GM18909 (cell line): ENCODE measurements around the gene PLCB1.

Source experiments
- ATAC-seq: cut with Tn5 transposase; IDR thresholded peaks from one replicate; pipeline ENCODE4 v1.9.1; 2021; ENCODE audit warnings: mild to moderate bottlenecking; ENCODE audit not compliant: unreplicated experiment, poor library complexity

Gene PLCB1

GRCh38 chr20:8389381-8390036 lies 257.4 kb downstream of the PLCB1 start:
- no peak for ATAC-seq

DNA sequence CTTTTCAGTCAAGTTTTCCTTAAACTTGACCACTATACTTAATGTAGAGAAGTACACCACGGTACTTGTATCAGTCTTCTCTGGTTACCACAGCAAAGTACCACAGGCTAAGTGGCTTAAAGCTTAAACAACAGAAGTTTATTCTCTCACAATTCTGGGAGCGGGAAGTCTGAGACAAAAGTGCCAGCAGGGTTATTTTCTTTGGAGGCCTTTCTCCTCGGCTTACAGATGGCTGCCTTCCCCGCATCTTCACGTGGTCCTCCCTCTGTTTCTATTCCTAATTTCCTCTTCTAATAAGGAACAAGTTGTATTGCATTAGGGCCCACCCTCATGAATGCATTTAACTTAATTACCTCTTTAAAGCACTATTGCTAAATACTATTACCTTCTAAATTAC lies 258.0 kb downstream of the PLCB1 start:
- no peak for ATAC-seq

GRCh38 chr20:8390500-8390899 lies 258.4 kb downstream of the PLCB1 start:
- ATAC-seq: no peak

DNA sequence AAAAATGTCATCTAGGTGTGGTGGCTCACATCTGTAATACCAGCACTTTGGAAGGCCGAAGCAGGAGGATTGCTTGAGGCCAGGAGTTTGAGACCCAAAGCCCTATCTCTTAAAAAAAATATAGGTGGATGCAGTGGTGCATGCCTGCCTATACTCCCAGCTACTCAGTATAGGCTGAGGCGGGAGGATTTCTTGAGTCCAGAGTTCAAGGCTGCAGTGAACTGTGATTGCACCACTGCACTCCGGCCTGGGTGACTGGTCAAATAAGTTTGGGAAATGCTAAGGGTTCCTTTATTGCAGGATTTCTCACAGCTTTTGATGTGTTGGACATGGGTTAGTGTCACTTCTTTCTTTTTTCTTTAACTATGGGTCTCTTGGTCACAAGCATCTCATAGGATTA lies 261.3 kb downstream of the PLCB1 start:
- ATAC-seq: no peak

DNA sequence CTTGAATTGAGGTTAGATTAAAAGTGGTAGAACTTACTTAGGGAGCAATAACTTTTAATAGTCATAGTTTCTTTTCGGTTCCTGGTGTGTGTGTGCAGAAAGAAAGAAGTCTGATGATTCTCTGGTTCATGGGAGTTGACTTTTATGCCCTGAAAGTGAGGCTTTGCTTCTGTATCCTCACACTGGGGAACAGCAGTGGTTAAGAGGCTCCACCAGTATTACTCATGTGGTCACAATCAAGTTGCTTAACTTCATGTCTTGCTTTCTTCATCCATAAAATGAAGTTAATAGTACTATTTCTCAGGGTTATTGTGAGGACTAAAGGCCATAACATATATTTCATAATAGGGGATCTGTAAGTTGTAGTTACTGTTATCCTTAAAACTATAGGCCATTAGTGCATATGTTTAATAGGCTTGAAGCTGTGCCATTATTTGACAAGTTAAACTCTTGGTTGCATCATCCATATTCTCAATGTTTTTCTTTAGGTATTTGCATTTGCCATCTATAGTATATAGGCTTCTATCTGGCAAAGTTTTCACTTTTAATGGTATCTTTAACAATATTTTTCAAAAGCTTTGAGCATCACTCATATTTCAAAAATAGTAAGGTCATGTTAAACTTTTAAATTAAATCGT lies 262.4 kb downstream of the PLCB1 start:
- ATAC-seq: peak; percentile 86

GRCh38 chr20:8395956-8396355 lies 263.9 kb downstream of the PLCB1 start:
- ATAC-seq: no peak

DNA sequence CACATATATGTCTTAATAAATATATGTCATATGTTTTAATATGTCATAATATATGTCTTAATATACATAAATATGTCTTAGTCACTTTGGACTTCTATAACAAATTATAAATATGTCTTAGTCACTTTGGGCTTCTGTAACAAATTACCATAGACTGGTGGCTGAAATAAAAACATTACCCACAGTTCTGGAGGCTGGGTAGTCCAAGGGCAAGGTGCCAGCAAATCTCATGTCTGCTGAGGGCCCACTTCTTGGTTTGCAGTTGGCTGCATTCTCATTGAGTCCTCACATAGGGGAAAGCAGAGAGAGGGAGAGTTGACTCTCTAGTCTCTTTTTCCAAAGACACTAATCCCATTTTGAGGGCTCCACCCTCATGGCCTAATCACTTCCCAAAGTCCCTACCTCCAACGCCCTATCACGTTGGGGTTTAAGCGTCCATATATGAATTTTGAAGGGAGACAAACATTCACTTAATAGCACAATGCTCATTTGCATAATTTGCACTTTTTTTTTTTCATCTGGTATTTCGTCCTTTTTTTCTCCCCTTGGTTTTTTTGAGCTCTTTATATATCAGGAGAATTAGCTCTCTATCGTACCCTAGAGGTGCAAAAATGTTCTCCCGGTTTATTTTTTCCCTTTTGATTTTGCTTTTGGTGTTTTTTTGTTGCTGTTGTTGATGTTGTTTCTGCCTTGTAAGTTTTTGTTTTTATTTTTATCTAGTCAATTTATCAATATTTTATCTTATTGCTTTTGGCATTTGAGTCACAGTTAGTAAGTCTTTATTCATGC lies 266.4 kb downstream of the PLCB1 start:
- ATAC-seq: no peak

DNA sequence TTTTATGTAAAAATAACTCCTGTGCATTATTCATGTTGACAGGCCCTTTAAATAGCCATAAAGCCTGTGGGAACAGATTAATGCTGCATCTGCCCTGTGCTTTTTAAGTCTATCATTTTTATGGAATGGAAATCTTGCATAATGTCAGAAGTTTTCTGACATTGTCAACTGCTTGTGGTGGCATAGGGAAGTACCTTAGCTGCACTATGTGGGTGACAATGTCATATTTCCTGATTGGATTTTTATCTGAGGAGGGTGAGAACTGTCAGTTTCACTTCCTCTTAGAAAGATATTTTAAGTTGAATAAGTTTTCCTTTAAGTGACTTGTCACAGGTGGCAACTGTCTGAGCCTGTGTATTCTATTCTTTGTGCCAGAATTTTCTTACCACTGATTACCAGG lies 267.9 kb downstream of the PLCB1 start:
- peak; percentile 99 for ATAC-seq

- ATAC-seq: no peak
Measured at GRCh38 chr20:8400486-8400885, 268.4 kb downstream of the PLCB1 start.

GRCh38 chr20:8401556-8401955 lies 269.5 kb downstream of the PLCB1 start:
- ATAC-seq: no peak

GRCh38 chr20:8402798-8403197 lies 270.7 kb downstream of the PLCB1 start:
- ATAC-seq: no peak

GRCh38 chr20:8404912-8405635 lies 273.0 kb downstream of the PLCB1 start:
- no peak for ATAC-seq

DNA sequence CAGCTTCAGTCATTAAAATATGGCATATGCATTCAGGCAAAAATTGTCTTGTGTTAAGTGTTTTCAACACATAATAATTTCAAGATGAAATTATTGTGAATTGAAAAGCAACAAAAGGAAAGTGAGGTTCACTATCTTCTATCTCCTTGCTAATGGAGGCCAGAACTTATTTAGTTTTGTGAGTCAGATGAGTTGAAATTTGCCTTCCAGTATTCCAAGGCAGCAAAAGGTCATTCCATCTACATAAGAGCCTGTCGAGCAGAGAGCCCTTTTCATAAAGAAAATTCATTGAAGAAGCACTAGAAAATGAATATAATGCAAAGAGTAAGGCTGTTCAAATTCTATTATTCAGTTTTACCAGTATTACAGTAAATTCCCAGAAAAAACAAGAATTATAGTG lies 274.3 kb downstream of the PLCB1 start:
- no peak for ATAC-seq

DNA sequence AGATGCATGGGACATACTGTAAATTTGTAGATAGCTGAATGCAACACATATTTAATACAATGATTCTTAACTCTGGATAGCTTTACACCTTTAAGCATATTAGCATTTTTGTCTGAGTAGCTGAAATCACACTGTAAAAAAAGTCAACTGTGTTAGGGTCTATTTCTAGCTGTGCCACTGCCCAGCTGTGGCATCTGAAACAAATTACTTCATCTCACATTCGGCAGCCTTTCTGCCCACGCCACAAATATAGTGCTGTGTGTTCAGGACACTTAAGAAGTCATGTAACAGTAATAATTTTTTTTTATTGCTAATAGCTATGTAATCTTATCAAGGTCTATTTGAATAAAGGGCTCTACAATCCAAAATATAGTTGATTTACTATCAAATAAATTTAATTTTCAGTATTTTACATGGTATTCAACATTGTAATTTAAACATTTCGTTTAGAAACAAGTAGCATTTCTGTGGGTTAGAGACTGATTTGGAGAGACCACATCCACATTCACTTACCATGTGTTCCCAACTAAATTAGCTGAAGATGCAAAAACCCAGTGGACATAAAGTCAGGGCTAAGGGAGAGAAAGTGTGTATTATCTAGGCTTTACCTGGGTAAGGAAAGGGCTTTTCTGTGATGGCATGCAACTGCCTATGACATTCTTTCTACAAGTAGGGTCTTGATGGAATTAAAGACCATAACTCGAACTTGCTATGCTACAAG lies 276.7 kb downstream of the PLCB1 start:
- ATAC-seq: no peak

- ATAC-seq: no peak
Measured at GRCh38 chr20:8413691-8414090, 281.6 kb downstream of the PLCB1 start.

DNA sequence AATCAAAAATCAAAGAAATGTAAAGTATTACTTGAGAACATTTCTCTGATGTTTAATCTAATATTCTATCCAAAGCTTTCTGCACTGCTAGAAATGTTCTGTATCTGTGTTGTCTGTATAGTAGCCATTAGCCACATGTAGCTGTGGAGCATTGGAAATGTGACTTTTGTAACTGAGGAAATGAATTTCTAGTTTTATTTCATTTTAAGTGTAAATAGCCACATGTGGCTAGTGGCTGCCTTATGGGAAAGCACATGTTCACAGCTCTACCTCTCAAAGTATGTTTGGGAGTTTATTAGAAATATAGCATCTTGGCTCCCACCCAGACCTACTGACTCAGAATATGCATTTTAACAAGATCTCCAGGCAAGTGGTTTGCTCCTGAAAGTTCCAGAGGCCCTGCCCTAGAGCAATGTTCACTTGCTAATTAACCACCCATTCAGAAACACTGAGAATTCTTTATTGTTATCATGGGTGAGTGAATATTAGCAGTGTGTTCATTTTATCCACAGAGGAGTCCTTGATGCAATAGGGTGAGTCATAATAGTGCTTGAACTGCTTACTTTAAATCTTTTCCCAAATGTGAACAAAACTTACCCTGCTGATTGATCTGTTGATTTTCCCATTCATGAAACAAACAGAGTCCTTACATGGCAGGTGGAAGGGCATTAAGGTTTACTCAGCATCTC lies 282.7 kb downstream of the PLCB1 start:
- no peak for ATAC-seq

GRCh38 chr20:8421981-8422380 lies 289.9 kb downstream of the PLCB1 start:
- ATAC-seq: no peak

GRCh38 chr20:8423482-8423881 lies 291.4 kb downstream of the PLCB1 start:
- no peak for ATAC-seq

DNA sequence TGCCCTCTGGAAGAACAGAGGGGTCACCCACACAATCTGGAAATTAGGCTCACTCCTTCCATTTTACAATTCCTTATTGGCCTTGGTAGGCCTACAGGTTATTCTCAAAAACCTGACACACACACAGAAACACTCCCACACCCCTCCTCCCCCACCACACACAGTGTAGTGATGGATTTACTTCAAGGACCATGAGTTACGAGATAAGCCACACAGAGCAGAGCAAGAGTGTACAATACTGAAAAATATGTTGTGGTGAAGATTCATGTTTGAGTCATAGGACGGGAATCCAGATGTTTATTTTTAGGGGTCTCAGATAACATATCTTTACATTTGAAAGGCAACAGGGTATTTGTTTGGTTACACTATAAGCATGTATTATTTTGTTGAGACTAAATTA lies 291.9 kb downstream of the PLCB1 start:
- no peak for ATAC-seq

DNA sequence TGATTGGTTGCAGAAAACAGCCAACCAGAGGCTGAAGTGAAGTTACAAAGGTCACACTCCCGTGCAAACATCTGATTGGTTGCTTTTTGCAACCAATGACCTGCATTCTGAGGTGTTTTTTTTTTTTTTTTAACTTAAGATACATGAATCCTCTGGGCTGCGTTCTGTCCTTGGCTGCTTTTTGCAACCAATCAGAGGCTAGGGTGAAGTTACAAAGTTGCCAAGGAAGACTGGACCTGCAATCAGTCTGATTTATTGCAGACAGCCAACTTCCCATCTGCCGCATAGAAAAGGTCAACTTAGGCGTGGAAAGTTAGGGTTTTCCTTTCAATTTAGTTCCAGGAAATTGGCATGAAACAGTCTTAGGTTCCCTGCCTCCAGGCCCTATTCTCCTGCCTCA lies 292.9 kb downstream of the PLCB1 start:
- no peak for ATAC-seq
